Type B pancreatic cell (in vitro differentiated cells): Measurements from ENCODE around the gene TBL1X. TPM values are rescaled to one million over a fixed set of nuclear protein-coding genes. Genes with fewer than 3 reads are reported as not detected.
A peak's percentile ranks its signal among the peaks of the same experiment; 100 is the strongest.
"Not testable (repeated sequence)": the region's sequence is repeated elsewhere in the genome, so short reads cannot be mapped to it uniquely, and the experiment has no call there.

Experiments
- DNase-seq: peaks from one replicate; pipeline ENCODE4 v3.0.0; 2021; ENCODE audit warnings: mixed read lengths; ENCODE audit not compliant: unreplicated experiment; ENCODE audit errors: extremely low spot score
- H3K27ac Mint-ChIP-seq: 2 replicates; pipeline ENCODE4 v1.8.0; 2021; ENCODE audit warnings: mild to moderate bottlenecking, mixed read lengths
- H3K27me3 Mint-ChIP-seq: 2 replicates; pipeline ENCODE4 v1.8.0; 2021; ENCODE audit warnings: mixed read lengths
- H3K36me3 Mint-ChIP-seq: 2 replicates; pipeline ENCODE4 v1.8.0; 2021; ENCODE audit warnings: mixed read lengths
- H3K4me1 Mint-ChIP-seq: one replicate; pipeline ENCODE4 v1.8.0; 2021; ENCODE audit warnings: mixed read lengths; ENCODE audit not compliant: unreplicated experiment
- H3K4me3 Mint-ChIP-seq: 2 replicates; pipeline ENCODE4 v1.8.0; 2021; ENCODE audit warnings: mild to moderate bottlenecking, mixed read lengths
- H3K9me3 Mint-ChIP-seq: 2 replicates; pipeline ENCODE4 v1.8.0; 2021; ENCODE audit warnings: mixed read lengths
- total RNA-seq: library from RNA; stranded (reverse); gene quantifications from 2 replicates; pipeline ENCODE4 v1.2.1, GENCODE V29; 2021; ENCODE audit warnings: low replicate concordance
- TF ChIP-seq, protein P1 (sequence below): fragments of 200-600 bp; sonication (generic); conservative IDR thresholded peaks from 2 replicates; pipeline ENCODE4 v1.5.0; 2021; ENCODE audit warnings: antibody characterized with exemption, mild to moderate bottlenecking

Gene TBL1X
- total RNA-seq, 1 donor from 2014 or later = 41.3 TPM

DNA sequence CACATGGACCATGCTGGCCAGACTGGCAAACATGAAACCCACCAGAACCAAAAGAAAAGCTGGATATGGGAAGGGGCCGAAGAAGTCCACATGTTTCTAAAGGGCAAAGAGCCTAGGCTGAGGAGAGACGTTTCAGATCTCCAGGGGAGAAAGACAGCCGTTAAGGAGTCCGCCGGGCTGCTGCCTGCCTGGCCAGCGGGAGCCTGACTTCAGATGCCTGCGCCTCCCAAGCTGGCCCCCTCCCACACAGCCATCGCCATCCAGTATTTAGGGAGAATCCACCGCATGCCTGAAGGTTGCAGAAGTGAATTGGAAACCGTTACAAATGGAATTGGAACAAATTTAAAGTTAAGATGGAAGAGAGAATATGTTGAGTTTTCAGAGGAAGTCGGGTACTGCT lies 2.9 kb downstream of the TBL1X start:
- Mint-ChIP-seq H3K4me3 (peak overlapping the region; percentile 91), H3K27ac (peak overlapping the region; percentile 37), H3K36me3 (peaks cover 17% of the 10 kb centered on the region), H3K27me3 (peaks cover 3% of the 10 kb centered on the region), H3K9me3 (peaks cover 5% of the 10 kb centered on the region), H3K4me1 (peaks cover 30% of the 10 kb centered on the region)
- no peak for DNase-seq
- TF ChIP-seq, protein P1, sequence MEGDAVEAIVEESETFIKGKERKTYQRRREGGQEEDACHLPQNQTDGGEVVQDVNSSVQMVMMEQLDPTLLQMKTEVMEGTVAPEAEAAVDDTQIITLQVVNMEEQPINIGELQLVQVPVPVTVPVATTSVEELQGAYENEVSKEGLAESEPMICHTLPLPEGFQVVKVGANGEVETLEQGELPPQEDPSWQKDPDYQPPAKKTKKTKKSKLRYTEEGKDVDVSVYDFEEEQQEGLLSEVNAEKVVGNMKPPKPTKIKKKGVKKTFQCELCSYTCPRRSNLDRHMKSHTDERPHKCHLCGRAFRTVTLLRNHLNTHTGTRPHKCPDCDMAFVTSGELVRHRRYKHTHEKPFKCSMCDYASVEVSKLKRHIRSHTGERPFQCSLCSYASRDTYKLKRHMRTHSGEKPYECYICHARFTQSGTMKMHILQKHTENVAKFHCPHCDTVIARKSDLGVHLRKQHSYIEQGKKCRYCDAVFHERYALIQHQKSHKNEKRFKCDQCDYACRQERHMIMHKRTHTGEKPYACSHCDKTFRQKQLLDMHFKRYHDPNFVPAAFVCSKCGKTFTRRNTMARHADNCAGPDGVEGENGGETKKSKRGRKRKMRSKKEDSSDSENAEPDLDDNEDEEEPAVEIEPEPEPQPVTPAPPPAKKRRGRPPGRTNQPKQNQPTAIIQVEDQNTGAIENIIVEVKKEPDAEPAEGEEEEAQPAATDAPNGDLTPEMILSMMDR = no peak

DNA sequence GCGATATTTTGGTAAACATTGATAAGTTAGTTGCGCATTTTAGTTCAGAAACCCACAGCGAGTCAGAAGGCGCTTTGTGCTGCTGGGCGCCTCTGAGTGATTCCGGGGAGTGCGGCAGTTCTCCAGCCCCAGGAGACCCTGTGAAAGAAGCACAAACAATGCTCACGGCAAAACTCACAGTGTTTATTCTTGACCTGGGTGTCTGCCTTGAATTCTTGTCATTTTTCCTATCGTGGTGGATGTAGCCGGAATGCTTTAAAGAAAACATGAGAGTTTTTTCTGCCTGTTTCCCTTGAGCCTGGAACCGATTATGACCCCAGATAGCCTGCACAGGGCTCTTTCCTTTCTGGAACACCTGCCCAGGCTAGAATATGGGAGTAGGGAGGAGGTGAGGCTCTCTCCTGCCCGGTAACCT lies 6.7 kb downstream of the TBL1X start:
- Mint-ChIP-seq H3K27me3 (no peaks in the 10 kb centered on the region), H3K27ac (peak overlapping the region; percentile 80), H3K9me3 (peaks cover 5% of the 10 kb centered on the region), H3K4me3 (peak overlapping the region; percentile 71), H3K36me3 (peaks cover 24% of the 10 kb centered on the region), H3K4me1 (peaks cover 32% of the 10 kb centered on the region)
- TF ChIP-seq, protein P1 = no peak
- DNase-seq = no peak

DNA sequence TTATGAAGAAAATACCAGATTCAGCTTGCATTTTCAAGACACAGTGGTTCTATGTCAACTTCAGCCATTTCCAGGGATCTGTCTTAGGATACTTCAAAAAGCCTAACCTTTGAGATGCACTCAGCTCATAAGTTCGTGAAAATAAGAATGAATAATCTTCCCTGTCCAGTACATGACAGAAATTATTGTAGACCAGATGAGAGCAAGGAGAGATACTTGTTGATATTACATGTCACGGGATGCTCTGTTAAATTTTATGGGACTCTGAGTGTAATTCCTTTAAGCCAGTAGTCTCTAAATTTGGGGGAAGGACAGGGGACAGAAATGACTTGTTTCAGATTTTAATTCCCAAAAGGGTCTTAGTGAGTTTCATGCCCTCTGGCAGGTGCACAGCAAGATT lies 8.8 kb downstream of the TBL1X start:
- Mint-ChIP-seq H3K36me3 (peaks cover 18% of the 10 kb centered on the region), H3K4me1 (peaks cover 26% of the 10 kb centered on the region), H3K9me3 (peaks cover 5% of the 10 kb centered on the region), H3K27ac (no peak overlapping the region), H3K4me3 (no peak overlapping the region), H3K27me3 (no peaks in the 10 kb centered on the region)
- TF ChIP-seq, protein P1 = no peak
- DNase-seq = no peak

DNA sequence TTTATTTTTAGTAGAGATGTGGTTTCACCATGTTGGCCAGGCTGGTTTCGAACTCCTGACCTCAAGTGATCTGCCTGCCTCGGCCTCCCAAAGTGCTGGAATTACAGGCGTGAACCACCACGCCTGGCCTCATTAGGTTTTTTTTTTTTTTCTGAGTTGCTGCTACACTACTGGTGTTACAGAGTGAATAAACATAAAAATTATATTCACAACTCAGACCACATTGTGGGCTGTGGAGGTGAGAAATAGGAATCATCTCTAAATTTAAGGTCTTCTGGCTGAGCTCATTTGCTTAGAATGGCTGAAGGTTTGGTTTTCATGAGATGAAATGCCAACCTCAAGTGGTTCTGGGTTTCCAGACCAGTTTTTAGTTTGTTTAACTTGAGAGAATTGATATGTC lies 10.6 kb downstream of the TBL1X start:
- not testable (repeated sequence) for H3K4me3 Mint-ChIP-seq, H3K27ac Mint-ChIP-seq, DNase-seq, H3K9me3 Mint-ChIP-seq, H3K27me3 Mint-ChIP-seq
- Mint-ChIP-seq H3K4me1 (peaks cover 22% of the 10 kb centered on the region), H3K36me3 (peaks cover 14% of the 10 kb centered on the region)

DNA sequence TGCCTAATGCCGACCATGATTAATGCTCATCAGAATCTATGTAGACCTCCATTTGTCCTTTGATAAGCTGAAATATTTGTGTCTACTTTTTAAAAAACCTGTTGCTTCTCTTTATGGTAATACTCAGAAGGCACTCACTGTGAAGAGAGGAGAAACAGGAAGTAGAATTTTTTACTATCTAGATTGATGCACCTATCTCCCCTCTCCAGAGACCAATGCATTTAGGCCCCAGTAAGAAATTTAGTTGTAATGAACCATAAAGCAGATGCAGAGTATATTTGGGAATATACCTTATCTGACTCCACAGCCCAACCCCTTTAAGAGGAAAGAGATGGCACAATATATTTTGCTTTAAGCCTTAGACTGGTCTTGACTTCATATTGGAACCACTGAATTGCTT lies 11.1 kb downstream of the TBL1X start:
- Mint-ChIP-seq H3K4me1 (peaks cover 19% of the 10 kb centered on the region), H3K9me3 (peaks cover 2% of the 10 kb centered on the region), H3K36me3 (peaks cover 13% of the 10 kb centered on the region), H3K27me3 (no peaks in the 10 kb centered on the region), H3K27ac (no peak overlapping the region), H3K4me3 (no peak overlapping the region)
- TF ChIP-seq, protein P1 = no peak
- DNase-seq = no peak

DNA sequence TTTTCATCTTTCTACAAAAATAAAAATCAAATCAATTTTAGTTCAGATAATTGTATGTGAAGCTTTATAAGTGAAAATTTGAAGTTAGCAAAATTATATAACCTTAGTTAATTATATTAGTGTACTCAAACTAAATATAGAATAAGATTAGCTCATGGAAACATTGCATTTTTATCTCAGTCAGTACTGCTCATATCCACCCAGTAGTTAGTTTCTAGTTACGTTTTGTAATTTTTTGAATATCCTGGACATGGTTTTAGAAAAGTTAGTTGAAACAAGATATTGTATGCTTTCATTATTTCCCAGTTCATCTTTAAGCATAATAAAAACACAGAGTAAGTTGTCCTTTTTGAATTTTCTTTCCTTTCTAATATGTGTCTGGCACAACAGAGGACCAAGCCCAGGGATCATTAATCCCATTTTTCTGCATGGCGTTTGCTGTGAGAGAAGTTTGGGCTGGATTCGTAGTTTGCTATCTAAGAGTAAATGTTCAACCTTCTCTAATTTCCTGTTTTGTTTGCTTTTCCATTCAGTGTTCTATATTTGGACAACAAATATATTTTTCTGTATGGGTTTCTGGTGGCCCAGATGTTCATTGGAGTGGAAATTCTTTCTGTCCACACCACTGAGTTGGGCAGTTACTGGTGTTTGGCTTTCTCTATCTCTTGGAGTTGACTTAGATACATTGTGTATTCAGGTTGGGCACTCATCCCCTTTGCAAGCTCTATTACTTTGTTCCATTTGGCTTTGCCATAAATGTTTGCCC lies 12.1 kb downstream of the TBL1X start:
- Mint-ChIP-seq H3K4me1 (peaks cover 10% of the 10 kb centered on the region), H3K27me3 (no peaks in the 10 kb centered on the region), H3K9me3 (peaks cover 4% of the 10 kb centered on the region), H3K4me3 (peak overlapping the region; percentile 29), H3K27ac (no peak overlapping the region), H3K36me3 (peaks cover 10% of the 10 kb centered on the region)
- TF ChIP-seq, protein P1 = no peak
- DNase-seq = no peak
